GM23338 (cell line): ENCODE results near the gene PLEKHJ1.

Experiments used
- CTCF ChIP-seq, 2 experiments: fragments of 200-600 bp in 1 of 2; sonication (generic) in 1 of 2; conservative IDR thresholded peaks; 2 replicates each; pipeline versions ENCODE4 v1.5.1 to v1.6.1; 2016 to 2017; ENCODE audit warnings: antibody characterized with exemption in 2 of 2, low read depth in 2 of 2, mild to moderate bottlenecking in 2 of 2, moderate library complexity in 1 of 2
- EZH2phosphoT487 ChIP-seq: fragments of 200-600 bp; sonication (generic); IDR thresholded peaks from one replicate; pipeline ENCODE4 v1.8.1; 2018; ENCODE audit warnings: antibody characterized with exemption; ENCODE audit not compliant: unreplicated experiment
- NANOG ChIP-seq: IDR thresholded peaks from 2 replicates; pipeline ENCODE4 v1.6.1; 2016; ENCODE audit warnings: antibody characterized with exemption, borderline replicate concordance
- TF ChIP-seq, protein P1 (sequence below): IDR thresholded peaks from 2 replicates; pipeline ENCODE4 v1.6.1; 2016; ENCODE audit warnings: antibody characterized with exemption

- TF ChIP-seq CTCF (conservative IDR thresholded peaks at IDR 0.05; ENCODE audit: low read depth in 2 of 2) (no peak), NANOG (no peak), EZH2phosphoT487 (no peak)
- TF ChIP-seq, protein P1, sequence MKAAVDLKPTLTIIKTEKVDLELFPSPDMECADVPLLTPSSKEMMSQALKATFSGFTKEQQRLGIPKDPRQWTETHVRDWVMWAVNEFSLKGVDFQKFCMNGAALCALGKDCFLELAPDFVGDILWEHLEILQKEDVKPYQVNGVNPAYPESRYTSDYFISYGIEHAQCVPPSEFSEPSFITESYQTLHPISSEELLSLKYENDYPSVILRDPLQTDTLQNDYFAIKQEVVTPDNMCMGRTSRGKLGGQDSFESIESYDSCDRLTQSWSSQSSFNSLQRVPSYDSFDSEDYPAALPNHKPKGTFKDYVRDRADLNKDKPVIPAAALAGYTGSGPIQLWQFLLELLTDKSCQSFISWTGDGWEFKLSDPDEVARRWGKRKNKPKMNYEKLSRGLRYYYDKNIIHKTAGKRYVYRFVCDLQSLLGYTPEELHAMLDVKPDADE, result no peak
Measured at GRCh38 chr19:2245273-2245672, 9.1 kb upstream of the PLEKHJ1 start.
